Activated naive CD4-positive, alpha-beta T cell treated with anti-CD3 and anti-CD28 coated beads for 36 hours (primary cell): ENCODE results near the gene DUSP7. TPM values are rescaled to one million over a fixed set of nuclear protein-coding genes. Genes with fewer than 3 reads are reported as not detected.

ENCODE experiments used
- CTCF ChIA-PET: fragments of 350-600 bp; sonication (Branson Sonifier 250); formaldehyde crosslinking; loops from one replicate; lab custom pipeline; 2021; ENCODE audit warnings: antibody characterized with exemption; lab: Charles Lee
- DNase-seq: peaks from one replicate; pipeline ENCODE4 v3.0.0-alpha.2; 2020
- H3K27ac Mint-ChIP-seq: one replicate; pipeline ENCODE4 v1.8.0; 2021; ENCODE audit warnings: mild to moderate bottlenecking, mixed read lengths
- H3K27me3 Mint-ChIP-seq: one replicate; pipeline ENCODE4 v1.8.0; 2021; ENCODE audit warnings: low read depth, mixed read lengths
- H3K36me3 Mint-ChIP-seq: one replicate; pipeline ENCODE4 v1.8.0; 2021; ENCODE audit warnings: low read depth, mixed read lengths
- H3K4me1 Mint-ChIP-seq: one replicate; pipeline ENCODE4 v1.8.0; 2021; ENCODE audit warnings: low read depth, mixed read lengths
- H3K4me3 Mint-ChIP-seq: one replicate; pipeline ENCODE4 v1.8.0; 2021; ENCODE audit warnings: mild to moderate bottlenecking, moderate library complexity, mixed read lengths
- H3K9me3 Mint-ChIP-seq: one replicate; pipeline ENCODE4 v1.8.0; 2021; ENCODE audit warnings: mixed read lengths
- intact Hi-C: fragments of 100-400 bp; cut with micrococcal nuclease; formaldehyde crosslinking; loops from one replicate; pipeline ENCODE4 v1.15.1; 2023
- total RNA-seq, 2 experiments: library from RNA; stranded (reverse); gene quantifications; one replicate each; pipeline ENCODE4 v1.2.3, GENCODE V29; 2021

Gene DUSP7
- total RNA-seq, 2 experiments from 2014 or later: 8.2 to 9.1 TPM

DNA sequence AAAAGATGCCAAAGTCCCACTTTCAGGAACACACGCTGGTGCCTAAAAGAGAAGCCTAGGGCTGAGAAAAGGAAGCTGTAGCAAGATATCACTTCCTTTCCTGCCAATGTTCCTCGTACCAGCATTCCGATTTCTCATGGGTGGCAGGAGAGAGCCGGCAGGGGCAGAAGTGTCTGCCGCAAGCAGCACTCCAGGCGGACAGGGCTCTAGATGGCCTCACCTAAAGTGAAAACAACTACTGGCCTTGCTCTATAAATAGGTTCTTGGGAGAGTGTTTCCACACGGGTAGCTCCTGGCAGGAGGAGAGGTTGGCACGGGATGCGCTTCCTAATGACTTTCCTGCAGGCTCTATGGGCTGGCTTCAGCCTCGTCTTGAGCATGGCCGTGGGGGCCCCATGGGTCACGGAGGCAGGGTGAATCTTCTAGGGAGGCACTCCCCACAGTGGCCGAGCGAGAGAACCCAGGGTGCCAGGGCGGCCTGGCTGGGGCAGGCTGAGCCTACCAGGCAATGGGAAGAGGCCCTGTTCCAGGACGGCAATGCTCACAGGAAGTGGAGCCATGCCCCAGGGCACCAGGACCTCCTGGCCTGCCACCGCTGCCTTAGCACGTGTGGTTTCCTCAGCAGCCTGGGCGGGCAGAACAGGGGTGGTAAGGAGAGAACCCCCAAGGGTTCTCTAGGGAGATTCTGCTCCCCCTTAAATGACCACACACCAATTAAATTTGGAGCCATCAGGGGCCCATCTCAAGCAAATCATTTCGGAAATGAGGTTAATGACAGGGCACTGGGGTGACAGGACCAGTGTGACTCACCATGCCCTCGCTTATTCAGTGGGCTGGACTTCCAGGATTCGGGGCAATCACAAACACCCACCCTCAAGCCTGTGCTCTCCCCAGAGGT, 14.6 kb upstream of the DUSP7 start:
- Mint-ChIP-seq H3K4me3 (no peak overlapping the region), H3K36me3 (no peaks in the 10 kb centered on the region), H3K9me3 (no peaks in the 10 kb centered on the region), H3K4me1 (no peaks in the 10 kb centered on the region), H3K27me3 (no peaks in the 10 kb centered on the region), H3K27ac (no peak overlapping the region)
- intact Hi-C loops: no loop called here
- no peak for DNase-seq
- CTCF ChIA-PET: interaction anchor here (1.3 kb wide), 1 partner anchor 53 kb away, joined by 3 read pairs; no protein-coding TSS in a partner anchor

DNA sequence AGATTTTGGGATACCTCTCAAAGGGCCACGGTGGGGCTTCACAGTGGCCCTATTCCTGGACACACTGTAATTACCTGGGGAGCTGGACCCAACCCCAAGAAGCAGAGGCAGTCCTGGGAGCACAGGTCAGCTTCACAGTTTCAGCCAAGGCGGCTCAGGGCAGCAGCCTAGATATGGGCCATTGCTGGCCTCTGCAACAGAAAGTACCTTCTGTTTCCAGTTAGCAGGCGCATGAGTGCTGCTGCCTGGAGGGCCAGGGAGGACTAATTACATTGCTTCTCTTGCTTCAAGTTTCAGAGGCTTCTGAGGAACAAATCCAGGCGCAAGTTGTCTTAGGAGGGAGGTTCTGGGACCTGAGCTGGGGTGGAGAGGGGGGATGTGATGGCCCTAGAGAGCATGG, 13.5 kb upstream of the DUSP7 start:
- CTCF ChIA-PET: interaction anchor here (1.3 kb wide), 1 partner anchor 54 kb away, joined by 3 read pairs; no protein-coding TSS in a partner anchor
- no peaks in the 10 kb centered on the region for H3K27me3 Mint-ChIP-seq
- H3K4me1 Mint-ChIP-seq: no peaks in the 10 kb centered on the region
- no peak for DNase-seq
- no peak overlapping the region for H3K4me3 Mint-ChIP-seq
- intact Hi-C loops: no loop called here
- H3K9me3 Mint-ChIP-seq: no peaks in the 10 kb centered on the region
- no peak overlapping the region for H3K27ac Mint-ChIP-seq
- H3K36me3 Mint-ChIP-seq: no peaks in the 10 kb centered on the region

DNA sequence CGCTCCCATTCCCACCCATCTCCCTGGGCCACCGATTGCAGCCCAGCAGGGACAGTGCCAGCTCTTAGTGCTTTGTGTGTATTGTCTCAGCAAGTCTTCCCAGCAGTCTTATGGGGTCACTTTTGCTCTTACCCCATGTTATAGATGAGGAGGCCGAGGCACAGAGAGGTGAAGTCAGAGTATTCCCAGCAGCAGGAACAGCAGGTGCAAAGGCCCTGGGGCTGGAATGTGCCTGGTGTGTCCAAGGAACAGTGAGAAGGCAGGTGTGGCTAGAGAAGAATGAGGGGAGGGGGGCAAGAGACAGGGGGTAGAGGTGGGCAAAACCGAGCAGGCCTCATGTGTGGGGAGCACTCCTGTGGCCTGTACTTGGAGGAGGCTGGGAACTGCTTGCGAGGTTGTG, 12.8 kb upstream of the DUSP7 start:
- intact Hi-C loops: no loop called here
- no peaks in the 10 kb centered on the region for H3K27me3 Mint-ChIP-seq
- H3K9me3 Mint-ChIP-seq: no peaks in the 10 kb centered on the region
- CTCF ChIA-PET: interaction anchor here (0.6 kb wide), 1 partner anchor 49 kb away, joined by 3 read pairs; no protein-coding TSS in a partner anchor
- H3K36me3 Mint-ChIP-seq: no peaks in the 10 kb centered on the region
- no peak overlapping the region for H3K27ac Mint-ChIP-seq
- no peaks in the 10 kb centered on the region for H3K4me1 Mint-ChIP-seq
- no peak overlapping the region for H3K4me3 Mint-ChIP-seq
- DNase-seq: no peak

DNA sequence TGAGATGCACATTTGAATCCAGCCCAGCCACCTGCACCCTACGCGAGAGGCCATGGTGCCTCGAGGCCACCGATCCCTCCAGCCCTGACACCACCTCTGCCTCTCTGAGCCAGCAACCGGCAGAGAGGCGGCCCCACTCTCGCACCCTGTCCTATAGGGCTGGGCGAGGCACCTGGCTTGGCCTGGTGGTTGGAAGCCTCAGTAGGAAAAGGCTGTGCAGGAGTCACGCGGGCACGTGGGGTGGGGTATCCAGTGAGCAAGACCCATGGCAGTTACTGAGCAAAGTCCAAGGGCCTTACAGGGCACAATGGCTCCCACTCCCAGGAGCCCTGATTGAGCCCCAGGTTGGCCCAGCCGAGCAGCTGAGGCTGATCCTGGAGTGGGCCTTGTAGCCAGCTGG, 12.4 kb upstream of the DUSP7 start:
- intact Hi-C loops: no loop called here
- DNase-seq: no peak
- H3K36me3 Mint-ChIP-seq: no peaks in the 10 kb centered on the region
- no peaks in the 10 kb centered on the region for H3K4me1 Mint-ChIP-seq
- H3K4me3 Mint-ChIP-seq: no peak overlapping the region
- no peaks in the 10 kb centered on the region for H3K27me3 Mint-ChIP-seq
- CTCF ChIA-PET: interaction anchor here (0.6 kb wide), 1 partner anchor 49 kb away, joined by 3 read pairs; no protein-coding TSS in a partner anchor
- no peaks in the 10 kb centered on the region for H3K9me3 Mint-ChIP-seq
- no peak overlapping the region for H3K27ac Mint-ChIP-seq

DNA sequence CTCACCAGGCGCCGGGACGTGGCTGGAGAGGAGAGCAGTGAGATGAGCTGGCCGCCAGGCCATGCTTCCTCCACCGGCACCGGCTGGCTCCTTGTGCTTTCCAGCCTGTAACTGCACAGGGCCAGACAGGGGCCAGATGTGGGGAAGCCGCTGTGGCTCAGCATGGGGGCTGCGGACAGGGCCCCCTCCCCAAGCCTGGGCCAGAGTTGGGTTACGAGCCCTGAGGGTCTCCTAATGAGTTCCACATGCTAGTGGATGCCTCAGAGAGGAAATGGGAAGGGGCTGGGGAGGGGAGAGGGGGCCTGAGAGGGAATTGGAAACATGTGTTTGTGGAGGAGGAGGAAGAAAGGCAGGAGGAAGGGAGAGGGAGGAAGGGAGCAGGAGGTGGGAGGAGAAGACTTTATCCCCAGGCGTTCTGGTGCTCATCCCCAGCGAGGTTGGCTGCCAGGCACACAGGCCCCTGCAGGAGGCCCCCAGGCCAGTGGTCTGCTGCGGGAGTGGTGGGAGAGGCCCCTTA, 11.7 kb upstream of the DUSP7 start:
- CTCF ChIA-PET: no interaction called here
- H3K4me1 Mint-ChIP-seq: no peaks in the 10 kb centered on the region
- intact Hi-C loops: no loop called here
- no peaks in the 10 kb centered on the region for H3K36me3 Mint-ChIP-seq
- H3K4me3 Mint-ChIP-seq: no peak overlapping the region
- no peak for DNase-seq
- H3K27ac Mint-ChIP-seq: no peak overlapping the region
- no peaks in the 10 kb centered on the region for H3K9me3 Mint-ChIP-seq
- no peaks in the 10 kb centered on the region for H3K27me3 Mint-ChIP-seq

DNA sequence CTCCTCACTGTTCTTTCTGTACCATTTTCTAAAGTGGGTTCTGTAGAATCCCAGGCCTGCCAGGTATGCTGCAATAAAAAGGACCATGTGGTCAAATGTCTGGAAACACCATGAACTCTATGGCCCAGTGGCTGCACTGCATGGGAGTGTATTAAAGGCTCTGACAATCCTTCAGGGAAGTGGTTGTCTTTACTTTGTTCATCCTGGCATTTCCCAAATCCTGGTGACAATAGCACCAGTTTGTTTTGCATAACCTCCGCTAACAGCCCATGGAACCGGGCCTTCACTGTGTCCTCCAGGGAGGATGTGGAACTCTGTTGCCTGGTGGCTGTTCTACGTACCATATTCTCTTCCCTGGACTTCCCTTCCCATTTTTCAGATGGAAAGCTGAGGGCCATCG, 11.2 kb upstream of the DUSP7 start:
- no peaks in the 10 kb centered on the region for H3K4me1 Mint-ChIP-seq
- H3K27me3 Mint-ChIP-seq: no peaks in the 10 kb centered on the region
- H3K4me3 Mint-ChIP-seq: no peak overlapping the region
- H3K9me3 Mint-ChIP-seq: no peaks in the 10 kb centered on the region
- H3K36me3 Mint-ChIP-seq: no peaks in the 10 kb centered on the region
- CTCF ChIA-PET: no interaction called here
- DNase-seq: no peak
- intact Hi-C loops: no loop called here
- H3K27ac Mint-ChIP-seq: no peak overlapping the region

DNA sequence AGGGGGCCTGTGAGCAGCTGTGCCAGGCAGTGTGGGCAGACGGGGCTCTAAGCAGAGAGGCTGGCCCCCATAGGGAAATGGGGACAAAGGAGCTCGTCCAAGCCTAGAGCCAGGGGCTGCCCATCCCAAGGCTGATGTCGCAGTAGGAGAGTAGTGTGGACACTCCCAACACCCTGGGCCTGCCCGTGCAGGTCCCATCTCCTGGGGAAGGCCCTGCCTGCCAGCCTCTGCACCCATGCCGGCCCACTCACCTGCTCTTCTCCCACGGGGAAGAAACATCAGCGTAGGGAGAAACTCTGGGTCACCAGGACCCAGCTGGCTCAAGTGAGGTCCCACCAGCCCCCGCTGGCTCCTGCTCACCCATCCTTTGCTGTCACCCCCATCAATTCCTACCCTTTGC, 10.7 kb upstream of the DUSP7 start:
- Mint-ChIP-seq H3K4me1 (no peaks in the 10 kb centered on the region), H3K27ac (no peak overlapping the region), H3K36me3 (no peaks in the 10 kb centered on the region), H3K4me3 (no peak overlapping the region), H3K27me3 (no peaks in the 10 kb centered on the region), H3K9me3 (no peaks in the 10 kb centered on the region)
- intact Hi-C loops: no loop called here
- no peak for DNase-seq
- CTCF ChIA-PET: no interaction called here

DNA sequence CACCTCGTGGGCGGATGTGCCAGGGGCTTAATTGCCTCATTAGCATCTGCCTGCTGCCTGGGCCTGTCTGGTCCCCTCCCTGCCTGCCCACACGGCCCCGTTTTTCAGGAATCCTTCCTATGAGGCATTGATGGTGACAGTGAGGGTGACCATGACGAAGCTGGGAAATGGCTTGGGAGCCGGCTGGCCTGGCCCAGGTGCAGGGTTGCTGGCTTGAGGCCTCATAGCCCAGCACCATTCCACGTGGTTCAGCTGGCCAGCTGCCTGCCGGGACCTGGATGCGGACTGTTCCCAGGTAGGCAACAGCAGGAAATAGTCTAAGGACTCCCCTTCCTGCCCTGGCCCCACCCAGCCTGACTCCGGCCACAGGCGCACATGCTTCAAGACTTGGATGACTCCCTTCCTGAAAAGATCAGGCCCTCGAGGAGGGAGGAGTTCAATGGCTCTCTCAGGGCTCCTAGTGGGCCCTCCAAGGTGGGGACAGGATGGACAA, 8.9 kb upstream of the DUSP7 start:
- no peaks in the 10 kb centered on the region for H3K9me3 Mint-ChIP-seq
- no peak for DNase-seq
- H3K36me3 Mint-ChIP-seq: no peaks in the 10 kb centered on the region
- H3K4me1 Mint-ChIP-seq: no peaks in the 10 kb centered on the region
- no peak overlapping the region for H3K4me3 Mint-ChIP-seq
- intact Hi-C loops: no loop called here
- H3K27ac Mint-ChIP-seq: no peak overlapping the region
- H3K27me3 Mint-ChIP-seq: no peaks in the 10 kb centered on the region
- CTCF ChIA-PET: no interaction called here

DNA sequence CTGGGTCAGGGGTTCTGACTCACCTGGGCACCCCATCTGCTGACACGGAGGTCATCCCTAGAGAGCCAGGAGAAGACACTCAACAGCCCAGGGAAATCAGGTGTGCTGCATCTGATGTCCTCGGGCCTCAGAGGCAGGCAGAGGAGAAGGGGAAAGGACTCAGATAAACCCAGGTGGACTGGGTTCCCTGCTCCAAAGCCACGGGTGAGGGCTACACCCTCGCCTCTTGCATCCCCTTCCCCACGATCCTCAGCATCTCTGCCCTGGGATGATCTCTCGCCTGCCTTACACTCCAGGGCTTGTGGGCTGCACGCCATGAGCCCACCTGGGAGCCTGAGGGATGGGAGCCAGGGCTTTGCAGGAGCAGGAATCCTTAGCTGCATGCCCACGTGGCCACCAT, 8.2 kb upstream of the DUSP7 start:
- Mint-ChIP-seq H3K27ac (no peak overlapping the region), H3K27me3 (no peaks in the 10 kb centered on the region), H3K4me1 (no peaks in the 10 kb centered on the region), H3K9me3 (no peaks in the 10 kb centered on the region), H3K4me3 (no peak overlapping the region), H3K36me3 (no peaks in the 10 kb centered on the region)
- intact Hi-C loops: loop anchor here (5.0 kb wide), 1 partner anchor 48 kb away; no protein-coding TSS in a partner anchor
- CTCF ChIA-PET: no interaction called here
- no peak for DNase-seq

DNA sequence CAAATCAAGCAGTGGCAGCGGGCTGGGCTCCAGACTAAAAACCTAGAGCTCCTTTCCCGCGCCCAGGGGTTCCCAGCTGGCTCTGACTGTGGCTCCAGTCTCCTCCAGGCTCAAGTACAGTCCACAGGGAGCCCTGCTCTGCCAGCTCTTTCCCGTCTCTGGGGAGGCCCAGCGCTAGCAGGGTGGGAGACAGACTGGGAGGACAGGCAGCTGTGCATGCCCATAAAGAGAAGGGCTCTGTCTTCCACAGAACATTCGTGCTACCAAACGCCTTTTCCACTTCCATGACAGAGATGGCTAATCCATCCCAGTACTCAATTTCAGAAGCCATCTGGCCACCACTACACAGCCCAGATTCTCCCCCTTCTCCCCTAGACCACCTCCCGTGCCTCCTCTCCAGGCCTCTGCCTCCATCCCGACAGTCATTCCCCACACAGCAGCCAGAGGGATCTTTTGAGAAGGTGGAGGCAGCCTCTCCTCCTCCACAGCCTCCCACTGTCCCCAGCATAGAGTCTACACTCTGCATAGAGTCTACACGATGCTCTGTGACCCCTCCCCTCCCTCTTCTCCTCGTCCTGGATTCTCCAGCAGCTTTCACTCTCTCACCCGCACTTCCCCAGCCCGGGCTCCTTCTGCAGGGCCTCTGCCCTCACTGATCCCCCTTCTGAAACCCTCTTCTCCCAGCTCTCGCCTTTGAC, 6.8 kb upstream of the DUSP7 start:
- no peak overlapping the region for H3K27ac Mint-ChIP-seq
- CTCF ChIA-PET: no interaction called here

DNA sequence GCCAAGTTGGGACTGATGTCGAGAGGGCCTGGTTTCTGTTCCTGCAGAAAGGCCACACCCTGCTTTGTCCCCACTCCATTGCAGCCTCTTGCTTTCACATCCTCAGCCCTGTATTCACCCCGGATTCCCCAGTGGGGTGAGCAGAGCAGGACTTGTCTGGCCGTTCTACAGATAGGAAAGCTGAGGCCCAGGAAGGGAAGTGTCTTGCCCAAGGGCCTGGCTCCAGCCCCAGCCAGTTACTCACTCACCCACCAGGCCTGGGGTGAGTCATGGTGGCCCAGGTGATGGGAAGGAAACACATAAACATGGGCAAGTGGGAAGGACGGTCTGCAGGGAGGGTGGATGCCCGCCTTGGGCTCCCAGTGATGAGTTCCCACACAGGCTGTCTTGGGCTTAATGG, 6.1 kb upstream of the DUSP7 start:
- CTCF ChIA-PET: interaction anchor here (1.1 kb wide), 1 partner anchor 21 kb away, joined by 4 read pairs; no protein-coding TSS in a partner anchor
- Mint-ChIP-seq H3K9me3 (no peaks in the 10 kb centered on the region), H3K4me3 (no peak overlapping the region), H3K4me1 (no peaks in the 10 kb centered on the region), H3K36me3 (no peaks in the 10 kb centered on the region), H3K27me3 (no peaks in the 10 kb centered on the region), H3K27ac (no peak overlapping the region)
- intact Hi-C loops: loop anchor here (5.0 kb wide), 1 partner anchor 50 kb away; no protein-coding TSS in a partner anchor
- DNase-seq: no peak

More for the DNA sequence above, 6.8 kb upstream of the DUSP7 start:
- H3K9me3 Mint-ChIP-seq: no peaks in the 10 kb centered on the region
- H3K36me3 Mint-ChIP-seq: no peaks in the 10 kb centered on the region
- intact Hi-C loops: loop anchor here (5.0 kb wide), 1 partner anchor 49 kb away; no protein-coding TSS in a partner anchor
- no peak overlapping the region for H3K4me3 Mint-ChIP-seq
- H3K27me3 Mint-ChIP-seq: no peaks in the 10 kb centered on the region
- no peak for DNase-seq
- H3K4me1 Mint-ChIP-seq: no peaks in the 10 kb centered on the region
